Tibial artery (tissue), 4 donors: Measurements from ENCODE around the gene MNAT1.

Experiments
- DNase-seq, 2 donors: peaks; one replicate each; pipeline ENCODE4 v3.0.0-alpha.2; 2019
- H3K27ac ChIP-seq, 2 donors: fragments of 200-600 bp; sonication (generic) in 1 of 2; 1 replicate in 1 of 2; 2 replicates in 1 of 2; pipeline ENCODE4 v1.5.1; 2018 to 2019; ENCODE audit warnings: mild to moderate bottlenecking in 1 of 2
- H3K27me3 ChIP-seq, 2 donors: fragments of 200-600 bp; sonication (generic) in 1 of 2; one replicate each; pipeline versions ENCODE4 v1.5.1 to v1.6.0; 2016 to 2019
- H3K36me3 ChIP-seq, 3 donors: fragments of 200-600 bp; sonication (generic) in 2 of 3; one replicate each; pipeline ENCODE4 v1.5.1; 2016 to 2019; ENCODE audit warnings: mild to moderate bottlenecking in 2 of 3
- H3K4me1 ChIP-seq, 4 donors: fragments of 200-600 bp; sonication (generic) in 2 of 4; 1 replicate in 3 of 4; 2 replicates in 1 of 4; pipeline ENCODE4 v1.5.1; 2016 to 2019
- H3K4me3 ChIP-seq, 2 donors: fragments of 200-600 bp; sonication (generic) in 1 of 2; 1 replicate in 1 of 2; 2 replicates in 1 of 2; pipeline ENCODE4 v1.5.1; 2018 to 2019; ENCODE audit warnings: mild to moderate bottlenecking in 2 of 2
- H3K9me3 ChIP-seq, 3 donors: fragments of 200-600 bp; sonication (generic) in 1 of 3; one replicate each; pipeline ENCODE4 v1.5.1; 2016 to 2019
- intact Hi-C: fragments of 100-400 bp; cut with DNase I; formaldehyde crosslinking; loops from one replicate; pipeline ENCODE4 v1.15.0; 2023; ENCODE audit warnings: low total_unique reads
- TF ChIP-seq, protein P1 (sequence below), 2 experiments: fragments of 200-600 bp in 1 of 2; fragments of 450-650 bp in 1 of 2; IDR thresholded peaks; one replicate each; pipeline ENCODE4 v1.5.1; 2017 to 2019; ENCODE audit warnings: antibody characterized with exemption in 2 of 2, mild to moderate bottlenecking in 1 of 2, moderate library complexity in 1 of 2

MNAT1 gene

DNA sequence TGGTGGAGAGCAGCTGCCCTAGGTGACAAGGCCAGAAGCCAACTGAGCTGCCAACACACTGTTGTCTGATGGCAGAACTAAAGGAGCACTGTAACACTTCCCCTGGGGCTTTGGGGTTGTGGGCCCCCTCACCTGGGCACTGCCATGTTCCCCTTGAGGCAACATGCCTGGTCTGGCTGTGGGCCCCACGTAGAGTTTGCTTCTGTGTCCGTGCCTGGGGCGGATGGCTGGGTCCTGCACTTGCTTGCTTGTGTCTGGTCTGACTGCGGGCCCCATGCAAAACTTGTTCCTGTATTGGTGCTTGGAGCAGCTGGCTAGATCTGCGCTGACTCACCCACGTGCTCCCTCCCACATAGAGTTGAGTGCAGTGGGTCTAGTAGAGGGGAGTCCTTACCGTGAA, 78.4 kb downstream of the MNAT1 start:
- TF ChIP-seq, protein P1, sequence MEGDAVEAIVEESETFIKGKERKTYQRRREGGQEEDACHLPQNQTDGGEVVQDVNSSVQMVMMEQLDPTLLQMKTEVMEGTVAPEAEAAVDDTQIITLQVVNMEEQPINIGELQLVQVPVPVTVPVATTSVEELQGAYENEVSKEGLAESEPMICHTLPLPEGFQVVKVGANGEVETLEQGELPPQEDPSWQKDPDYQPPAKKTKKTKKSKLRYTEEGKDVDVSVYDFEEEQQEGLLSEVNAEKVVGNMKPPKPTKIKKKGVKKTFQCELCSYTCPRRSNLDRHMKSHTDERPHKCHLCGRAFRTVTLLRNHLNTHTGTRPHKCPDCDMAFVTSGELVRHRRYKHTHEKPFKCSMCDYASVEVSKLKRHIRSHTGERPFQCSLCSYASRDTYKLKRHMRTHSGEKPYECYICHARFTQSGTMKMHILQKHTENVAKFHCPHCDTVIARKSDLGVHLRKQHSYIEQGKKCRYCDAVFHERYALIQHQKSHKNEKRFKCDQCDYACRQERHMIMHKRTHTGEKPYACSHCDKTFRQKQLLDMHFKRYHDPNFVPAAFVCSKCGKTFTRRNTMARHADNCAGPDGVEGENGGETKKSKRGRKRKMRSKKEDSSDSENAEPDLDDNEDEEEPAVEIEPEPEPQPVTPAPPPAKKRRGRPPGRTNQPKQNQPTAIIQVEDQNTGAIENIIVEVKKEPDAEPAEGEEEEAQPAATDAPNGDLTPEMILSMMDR (IDR thresholded peaks at IDR 0.05): no peak
- intact Hi-C loops: no loop called here
- H3K27me3 ChIP-seq: no peaks in the 10 kb centered on the region
- H3K4me1 ChIP-seq: no peaks in the 10 kb centered on the region
- no peaks in the 10 kb centered on the region for H3K9me3 ChIP-seq
- H3K36me3 ChIP-seq: peaks cover 0 to 26% (median 23%) of the 10 kb centered on the region in 3 donors
- no peak overlapping the region for H3K27ac ChIP-seq
- no peak for DNase-seq
- no peak overlapping the region for H3K4me3 ChIP-seq

- TF ChIP-seq, protein P1 (IDR thresholded peaks at IDR 0.05): no peak
- Histone ChIP-seq H3K27me3 (no peaks in the 10 kb centered on the region), H3K4me1 (no peaks in the 10 kb centered on the region), H3K4me3 (no peak overlapping the region), H3K9me3 (no peaks in the 10 kb centered on the region), H3K36me3 (peaks cover 0 to 23% (median 17%) of the 10 kb centered on the region in 3 donors), H3K27ac (no peak overlapping the region)
- DNase-seq: no peak
- intact Hi-C loops: no loop called here
Observed at GRCh38 chr14:60815371-60815770, 80.8 kb downstream of the MNAT1 start.

- no peaks in the 10 kb centered on the region for H3K4me1 ChIP-seq
- TF ChIP-seq, protein P1 (IDR thresholded peaks at IDR 0.05): no peak
- no peaks in the 10 kb centered on the region for H3K27me3 ChIP-seq
- H3K4me3 ChIP-seq: no peak overlapping the region
- H3K9me3 ChIP-seq: no peaks in the 10 kb centered on the region
- peaks cover 0 to 19% (median 14%) of the 10 kb centered on the region in 3 donors for H3K36me3 ChIP-seq
- no peak overlapping the region for H3K27ac ChIP-seq
- no peak for DNase-seq
- intact Hi-C loops: no loop called here
Observed at GRCh38 chr14:60817113-60817512, 82.6 kb downstream of the MNAT1 start.

GRCh38 chr14:60819575-60819974, 85.0 kb downstream of the MNAT1 start:
- no peaks in the 10 kb centered on the region for H3K27me3 ChIP-seq
- H3K9me3 ChIP-seq: no peaks in the 10 kb centered on the region
- intact Hi-C loops: no loop called here
- peaks cover 0 to 4% (median 0%) of the 10 kb centered on the region in 3 donors for H3K36me3 ChIP-seq
- no peaks in the 10 kb centered on the region for H3K4me1 ChIP-seq
- TF ChIP-seq, protein P1 (IDR thresholded peaks at IDR 0.05): no peak
- no peak overlapping the region for H3K4me3 ChIP-seq
- no peak overlapping the region for H3K27ac ChIP-seq
- no peak for DNase-seq

- Histone ChIP-seq H3K9me3 (no peaks in the 10 kb centered on the region), H3K4me1 (no peaks in the 10 kb centered on the region), H3K36me3 (peaks cover 7 to 36% (median 22%) of the 10 kb centered on the region in 3 donors), H3K4me3 (no peak overlapping the region), H3K27ac (no peak overlapping the region), H3K27me3 (no peaks in the 10 kb centered on the region)
- no peak for DNase-seq
- intact Hi-C loops: no loop called here
- TF ChIP-seq, protein P1 (IDR thresholded peaks at IDR 0.05): no peak
Observed at GRCh38 chr14:60838601-60839000, 104.0 kb downstream of the MNAT1 start.

GRCh38 chr14:60839057-60839456, 104.5 kb downstream of the MNAT1 start:
- Histone ChIP-seq H3K27ac (no peak overlapping the region), H3K36me3 (peaks cover 7 to 36% (median 22%) of the 10 kb centered on the region in 3 donors), H3K4me3 (no peak overlapping the region), H3K4me1 (no peaks in the 10 kb centered on the region), H3K27me3 (no peaks in the 10 kb centered on the region), H3K9me3 (no peaks in the 10 kb centered on the region)
- TF ChIP-seq, protein P1 (IDR thresholded peaks at IDR 0.05): no peak
- DNase-seq: no peak
- intact Hi-C loops: no loop called here
